Astrocyte of the spinal cord (primary cell): ENCODE data around the gene S100A12.

ENCODE experiments used
- DNase-seq: peaks from one replicate; pipeline ENCODE4 v3.0.0; 2011; ENCODE audit warnings: low read depth, low spot score
- H3K4me3 ChIP-seq: 2 replicates; pipeline ENCODE4 v1.5.1; 2011; ENCODE audit warnings: low read depth, mild to moderate bottlenecking, low read length, moderate library complexity
- in situ Hi-C: cut with HindIII; loops from 2 replicates; pipeline ENCODE4 v1.10.0; 2017; ENCODE audit warnings: low sequenced_read_pairs
- TF ChIP-seq, protein P1 (sequence below): IDR thresholded peaks from 2 replicates; pipeline ENCODE4 v1.5.1; 2012; ENCODE audit warnings: low read depth, mild to moderate bottlenecking, low read length, inconsistent platforms

Gene S100A12

DNA sequence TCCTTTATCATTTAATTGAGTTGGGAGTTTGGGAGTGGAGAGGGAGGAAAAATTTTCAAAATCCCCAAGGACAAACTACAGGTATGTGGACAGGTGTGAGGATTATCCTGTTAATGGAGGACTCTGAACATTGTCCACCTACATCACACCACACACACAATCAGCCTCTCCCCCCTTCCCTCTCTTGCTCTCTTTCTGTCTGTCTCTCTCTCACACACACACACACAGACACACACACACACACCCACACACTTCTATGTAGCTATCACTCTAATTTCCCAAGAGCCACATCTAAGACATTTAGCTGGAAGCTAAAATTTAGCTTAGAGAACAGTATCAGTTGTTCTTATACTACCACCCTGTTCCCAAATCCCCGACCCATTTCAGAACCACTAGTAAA lies 14.0 kb upstream of the S100A12 start:
- H3K4me3 ChIP-seq = no peak overlapping the region
- in situ Hi-C loops = no loop called here
- TF ChIP-seq, protein P1, sequence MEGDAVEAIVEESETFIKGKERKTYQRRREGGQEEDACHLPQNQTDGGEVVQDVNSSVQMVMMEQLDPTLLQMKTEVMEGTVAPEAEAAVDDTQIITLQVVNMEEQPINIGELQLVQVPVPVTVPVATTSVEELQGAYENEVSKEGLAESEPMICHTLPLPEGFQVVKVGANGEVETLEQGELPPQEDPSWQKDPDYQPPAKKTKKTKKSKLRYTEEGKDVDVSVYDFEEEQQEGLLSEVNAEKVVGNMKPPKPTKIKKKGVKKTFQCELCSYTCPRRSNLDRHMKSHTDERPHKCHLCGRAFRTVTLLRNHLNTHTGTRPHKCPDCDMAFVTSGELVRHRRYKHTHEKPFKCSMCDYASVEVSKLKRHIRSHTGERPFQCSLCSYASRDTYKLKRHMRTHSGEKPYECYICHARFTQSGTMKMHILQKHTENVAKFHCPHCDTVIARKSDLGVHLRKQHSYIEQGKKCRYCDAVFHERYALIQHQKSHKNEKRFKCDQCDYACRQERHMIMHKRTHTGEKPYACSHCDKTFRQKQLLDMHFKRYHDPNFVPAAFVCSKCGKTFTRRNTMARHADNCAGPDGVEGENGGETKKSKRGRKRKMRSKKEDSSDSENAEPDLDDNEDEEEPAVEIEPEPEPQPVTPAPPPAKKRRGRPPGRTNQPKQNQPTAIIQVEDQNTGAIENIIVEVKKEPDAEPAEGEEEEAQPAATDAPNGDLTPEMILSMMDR = no peak
- no peak for DNase-seq

DNA sequence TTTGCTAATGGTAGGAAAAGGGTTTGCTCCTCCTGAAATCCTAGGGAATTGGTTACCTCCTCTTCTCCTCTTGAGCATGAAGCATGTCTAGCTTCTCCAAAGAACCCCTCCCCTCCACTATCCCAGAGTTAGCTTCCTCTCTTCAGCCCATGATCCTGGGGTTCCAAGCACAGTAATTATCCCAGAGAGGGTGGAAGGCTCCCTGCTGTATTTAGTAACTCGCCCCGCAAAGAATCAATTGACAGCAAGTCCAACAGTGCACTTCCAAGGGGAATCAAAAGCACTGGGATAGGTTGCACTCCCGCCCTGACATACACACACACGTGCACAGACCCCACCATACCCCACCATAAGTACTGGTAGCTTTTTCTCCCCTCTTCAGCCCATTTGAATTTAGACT lies 12.4 kb upstream of the S100A12 start:
- in situ Hi-C loops = no loop called here
- no peak overlapping the region for H3K4me3 ChIP-seq
- TF ChIP-seq, protein P1 = no peak
- no peak for DNase-seq

DNA sequence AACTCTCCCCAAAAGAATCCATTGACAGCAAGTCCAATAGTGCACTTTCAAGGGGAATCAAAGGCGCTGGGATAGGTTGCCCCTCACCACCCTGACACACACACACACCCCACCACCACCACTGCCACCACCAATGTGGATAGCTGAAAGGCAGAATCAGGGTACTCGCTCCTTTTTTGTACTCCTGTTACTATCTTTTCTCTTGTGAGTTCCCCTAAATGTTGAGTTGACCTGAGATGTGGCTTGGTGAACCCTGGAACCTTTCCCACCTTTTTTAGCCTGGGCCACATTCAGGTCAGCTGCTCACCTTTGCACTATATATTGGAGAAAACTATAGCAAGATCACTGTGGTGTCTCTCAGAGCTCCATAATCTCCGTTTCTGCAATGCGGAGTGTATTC lies 11.6 kb upstream of the S100A12 start:
- no peak overlapping the region for H3K4me3 ChIP-seq

DNA sequence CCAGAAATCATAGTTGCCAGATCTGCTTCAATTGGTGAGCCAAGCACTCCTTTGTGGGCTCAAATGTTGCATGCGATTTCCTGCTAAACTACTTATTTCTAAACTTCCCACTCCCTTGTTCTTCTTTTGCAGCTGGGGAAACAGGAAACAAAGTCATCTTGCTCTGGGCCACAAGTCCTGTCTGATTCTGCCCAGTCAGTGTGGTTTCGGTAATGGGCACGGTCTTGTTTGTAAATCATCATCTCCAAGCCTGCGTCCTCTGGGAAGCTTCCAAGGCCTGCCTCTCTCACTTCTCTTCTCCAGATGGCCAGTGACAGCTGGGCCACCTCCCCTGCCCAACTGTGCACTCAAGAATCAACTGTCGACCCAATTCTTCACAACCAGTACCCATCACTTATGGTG lies 11.1 kb upstream of the S100A12 start:
- no peak overlapping the region for H3K4me3 ChIP-seq
- in situ Hi-C loops = no loop called here
- TF ChIP-seq, protein P1 = no peak
- DNase-seq = no peak

More for the DNA sequence above, 11.6 kb upstream of the S100A12 start:
- no peak for DNase-seq
- TF ChIP-seq, protein P1 = no peak
- in situ Hi-C loops = no loop called here

DNA sequence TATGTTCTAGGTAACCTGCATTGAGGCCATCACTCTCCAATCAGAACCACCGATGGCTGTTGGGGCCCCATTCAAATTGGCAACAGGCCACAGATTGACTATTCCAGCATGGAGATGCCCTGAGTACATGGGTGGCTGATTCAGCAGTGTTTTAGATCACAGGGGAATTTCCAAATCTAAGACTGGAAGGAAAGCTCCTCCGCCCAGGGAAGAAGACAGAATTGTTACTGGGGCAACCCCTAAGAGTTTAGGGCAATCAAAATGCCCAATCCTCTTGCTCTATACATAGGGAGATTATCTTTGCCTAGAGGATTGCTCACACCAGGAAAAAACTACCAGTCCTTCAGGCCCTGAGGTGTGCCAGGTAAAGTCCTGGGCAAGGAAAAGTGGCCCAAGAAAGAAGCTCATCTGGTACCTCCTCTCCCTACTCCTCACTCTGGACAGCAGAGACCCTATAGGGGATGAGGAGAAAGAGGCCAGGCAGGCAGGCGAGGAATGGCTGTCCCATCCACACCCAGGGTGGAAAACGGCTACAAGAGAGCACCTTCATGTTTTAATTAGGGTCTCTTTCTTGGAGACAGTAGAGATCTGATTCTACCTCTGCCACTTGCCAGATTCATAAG lies 9.6 kb upstream of the S100A12 start:
- TF ChIP-seq, protein P1 = no peak
- DNase-seq = no peak
- in situ Hi-C loops = no loop called here
- no peak overlapping the region for H3K4me3 ChIP-seq

DNA sequence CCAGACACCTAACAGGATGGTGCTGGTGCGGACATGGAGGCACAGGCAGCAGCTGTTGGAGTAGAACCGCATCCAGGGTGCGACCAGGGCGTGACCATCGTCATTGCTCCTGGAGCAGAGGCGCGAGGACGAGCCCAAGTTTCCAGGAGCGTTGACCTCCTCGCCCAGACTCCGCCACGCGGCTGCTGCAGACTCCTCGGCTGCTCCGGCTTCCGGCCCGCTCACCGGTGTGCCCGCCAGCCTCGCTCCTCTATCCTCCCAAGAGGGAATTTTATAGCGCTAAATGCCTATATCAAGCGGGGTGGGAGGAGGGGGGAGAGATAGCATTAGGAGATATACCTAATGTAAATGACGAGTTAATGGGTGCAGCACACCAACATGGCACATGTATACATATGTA lies 5.3 kb upstream of the S100A12 start:
- DNase-seq = no peak
- in situ Hi-C loops = no loop called here
- TF ChIP-seq, protein P1 = no peak
- no peak overlapping the region for H3K4me3 ChIP-seq
